Measurements from ENCODE around the gene PNMA6A.
"Not testable (repeated sequence)": the region's sequence is repeated elsewhere in the genome, so short reads cannot be mapped to it uniquely, and the experiment has no call there.

PNMA6A gene

DNA sequence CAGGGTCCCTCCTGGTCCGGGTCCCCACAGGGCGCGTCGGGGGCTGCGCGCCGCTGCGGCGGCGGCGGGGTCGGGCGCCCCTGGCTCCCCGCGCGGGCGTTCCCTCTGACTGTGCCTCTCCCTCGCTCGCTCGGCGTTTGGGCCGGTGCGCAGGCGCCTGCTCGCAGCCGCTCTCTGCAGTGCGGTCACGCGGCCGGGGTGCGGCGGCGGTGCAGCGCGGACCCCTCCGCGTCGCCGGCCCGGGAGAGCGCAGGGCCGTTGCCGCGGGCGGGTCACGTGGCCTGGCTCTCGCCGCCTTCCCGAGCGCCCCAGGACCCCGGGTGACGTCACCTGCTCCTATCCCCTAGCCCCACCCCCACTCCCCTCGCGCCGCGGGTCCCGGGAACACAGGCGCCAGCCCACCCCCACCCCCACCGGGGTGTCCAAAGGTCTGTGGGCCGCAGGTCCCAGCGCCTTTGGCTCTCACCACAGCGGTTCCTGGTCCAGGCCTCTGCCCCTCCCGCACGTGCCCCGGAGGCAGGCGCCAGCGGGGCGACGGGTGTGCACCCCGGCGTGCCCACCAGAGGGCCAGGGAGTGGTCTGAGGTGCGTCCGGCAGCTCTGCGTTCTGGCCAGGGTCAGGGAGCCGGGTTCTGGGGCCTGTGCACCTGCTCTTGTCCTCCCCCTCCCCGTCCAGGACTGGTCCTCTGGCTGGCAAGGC lies 5.3 kb downstream of the PNMA6A start:
- DNase-seq, result not testable (repeated sequence)

GRCh38 chrX:153083238-153083923 lies 11.1 kb downstream of the PNMA6A start:
- not testable (repeated sequence) for DNase-seq

DNA sequence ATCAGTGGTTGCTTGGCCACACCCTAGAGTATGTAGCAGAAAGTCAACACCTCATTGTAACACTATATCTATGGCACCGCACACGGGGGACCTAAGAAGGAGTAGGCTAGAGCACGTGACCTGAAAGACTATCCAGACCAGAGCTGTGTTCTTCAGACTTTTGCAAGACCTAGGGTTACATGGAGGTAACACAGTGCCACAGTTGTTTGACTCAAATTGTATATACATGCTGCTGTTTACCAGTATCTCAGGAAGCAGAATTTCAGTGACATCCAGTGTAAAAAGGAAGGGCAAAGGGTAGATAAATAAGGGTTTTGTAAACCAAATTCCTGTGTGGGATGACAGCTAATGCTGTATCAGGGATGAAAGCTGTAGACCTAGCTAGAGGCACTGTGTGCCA lies 30.2 kb downstream of the PNMA6A start:
- DNase-seq, result no peak

DNA sequence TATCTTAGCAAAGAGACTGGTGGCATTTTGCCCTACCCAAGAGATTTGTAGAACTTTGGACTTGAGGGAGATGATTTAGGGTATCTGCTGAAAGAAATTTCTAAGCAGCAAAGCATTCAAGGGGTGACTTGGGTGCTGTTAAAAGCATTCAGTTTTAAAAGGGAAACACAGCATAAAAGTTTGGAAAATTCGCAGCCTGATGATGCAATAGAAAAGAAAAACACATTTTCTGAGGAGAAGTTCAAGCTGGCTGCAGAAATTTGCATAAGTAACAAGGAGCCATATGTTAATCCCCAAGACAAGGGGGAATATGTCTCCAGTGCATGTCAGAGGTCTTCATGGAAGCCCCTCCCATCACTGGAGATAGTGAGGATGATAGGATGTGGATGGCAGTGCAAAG lies 32.7 kb downstream of the PNMA6A start:
- not testable (repeated sequence) for DNase-seq

GRCh38 chrX:153106092-153106801 lies 34.0 kb downstream of the PNMA6A start:
- not testable (repeated sequence) for DNase-seq

DNA sequence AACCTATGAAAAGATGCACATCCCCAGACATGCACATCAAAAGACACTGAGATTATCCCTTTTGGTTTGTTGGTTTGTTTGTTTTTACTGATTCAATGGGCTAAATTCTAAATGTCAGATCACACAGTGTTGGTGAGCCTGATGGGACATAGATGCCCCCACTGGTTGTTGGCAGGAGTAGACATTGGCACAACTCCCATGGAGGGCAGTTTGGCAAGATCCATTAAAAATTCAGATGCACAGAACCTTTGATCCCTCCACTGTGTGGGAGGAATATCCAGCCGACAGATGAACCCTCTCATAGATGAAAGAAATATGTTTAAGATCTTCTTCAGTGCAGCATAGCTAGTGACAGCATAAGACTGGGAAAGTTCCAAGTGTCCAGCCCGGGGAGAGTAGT lies 38.5 kb downstream of the PNMA6A start:
- not testable (repeated sequence) for DNase-seq

- not testable (repeated sequence) for DNase-seq
Measured at GRCh38 chrX:153113851-153114250, 41.6 kb downstream of the PNMA6A start.

GRCh38 chrX:153117754-153118153 lies 45.5 kb downstream of the PNMA6A start:
- DNase-seq, result not testable (repeated sequence)

- DNase-seq, result not testable (repeated sequence)
Measured at GRCh38 chrX:153120230-153120629, 48.0 kb downstream of the PNMA6A start.

DNA sequence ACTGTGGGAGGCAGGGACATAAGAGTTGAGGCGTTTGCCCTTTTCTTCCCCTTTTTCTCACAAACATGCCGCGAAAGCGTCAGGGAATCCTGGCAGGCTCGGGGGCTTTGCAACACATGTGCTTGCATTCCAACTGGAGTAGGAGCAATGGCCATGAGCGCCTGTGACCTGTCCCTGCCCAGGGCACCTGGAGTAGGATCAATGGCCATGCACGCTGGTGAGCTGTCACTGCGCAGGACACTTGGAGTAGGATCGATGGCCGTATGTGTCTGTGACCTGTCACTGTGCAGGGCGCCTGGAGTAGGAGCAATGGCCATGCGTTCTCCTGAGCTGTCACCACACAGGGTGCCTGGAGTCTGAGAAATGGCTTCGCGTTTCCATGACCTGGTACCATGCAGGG lies 51.2 kb downstream of the PNMA6A start:
- not testable (repeated sequence) for DNase-seq
